Measurements from ENCODE around the gene SPRYD4. TPM values are rescaled to one million over a fixed set of nuclear protein-coding genes. Genes with fewer than 3 reads are reported as not detected.

SPRYD4 gene
- 2.8 TPM for total RNA-seq

DNA sequence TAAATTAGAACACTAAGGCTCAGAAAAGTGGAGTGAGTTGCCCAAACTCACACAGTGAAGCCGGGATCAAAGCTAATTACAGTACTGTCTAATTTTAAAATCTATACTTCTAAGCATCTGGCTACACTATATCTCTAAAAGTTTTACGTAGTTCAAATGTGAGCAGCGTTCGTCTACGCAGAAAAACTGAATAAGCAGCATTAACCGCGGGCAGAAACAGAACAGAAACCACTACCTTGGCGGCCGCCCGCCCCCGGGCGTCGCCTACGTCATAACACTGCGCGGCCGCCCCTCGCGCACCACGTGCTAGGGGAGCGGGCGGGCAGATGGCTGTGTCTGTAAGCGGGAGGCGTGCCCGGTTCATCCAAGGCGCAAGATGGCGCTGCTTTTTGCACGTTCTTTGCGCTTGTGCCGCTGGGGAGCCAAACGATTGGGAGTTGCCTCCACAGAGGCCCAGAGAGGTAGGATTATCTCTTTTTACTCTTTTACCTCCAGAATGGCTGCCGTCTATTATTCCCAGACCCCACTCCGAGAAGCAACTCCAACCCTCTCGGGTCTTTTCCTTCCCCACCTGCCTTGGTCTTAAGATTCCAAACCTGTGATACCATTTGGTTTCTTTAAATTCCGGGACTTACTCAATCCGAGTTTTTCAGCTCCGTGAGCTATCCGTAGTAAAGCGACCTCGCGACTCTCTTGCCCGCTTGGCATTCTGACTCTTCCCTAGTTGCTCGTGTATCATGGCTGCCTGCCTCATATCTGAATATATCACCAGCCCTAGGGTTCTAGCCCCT, at the start of gene SPRYD4:
SPRYD4 (plus strand) TSS at position 363 of the 791 bp plus-strand sequence; CDS start at position 377, 14 bp downstream.

DNA sequence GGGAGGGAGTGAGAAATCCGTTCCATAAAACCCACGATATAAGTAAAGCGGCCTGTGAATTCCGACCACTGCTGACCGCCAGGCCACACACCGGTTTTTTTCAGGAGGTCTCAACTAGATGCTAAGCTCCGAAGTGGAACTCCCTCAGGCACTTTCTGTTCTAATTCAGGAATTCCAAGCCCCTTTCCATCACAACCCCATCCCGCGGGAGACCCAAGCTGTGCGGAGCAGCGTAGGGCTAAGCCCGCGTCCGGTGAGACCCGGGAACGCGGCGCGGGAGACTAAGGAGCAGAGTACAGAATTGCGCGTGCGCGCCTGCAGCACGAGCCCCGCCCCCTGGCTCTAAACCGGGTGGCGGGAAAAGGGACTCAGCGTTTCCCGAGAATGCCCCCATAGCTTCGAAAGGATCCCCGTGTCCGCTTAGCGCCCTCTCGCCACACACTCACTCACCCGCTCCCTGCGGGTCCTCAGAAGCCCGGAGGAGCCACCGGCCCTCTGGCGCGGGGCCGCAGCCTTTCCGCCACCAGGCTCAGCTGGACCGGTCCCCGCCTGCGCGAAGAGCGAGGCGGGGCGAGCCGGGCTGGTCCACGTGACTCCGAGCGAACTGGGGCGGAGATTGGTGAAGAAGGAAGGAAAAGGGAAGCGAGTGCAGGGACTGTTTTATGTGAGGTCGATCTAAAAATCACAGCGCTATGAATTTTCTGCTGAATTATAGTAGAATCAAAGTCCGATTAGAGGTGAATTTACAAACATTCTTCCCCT, 19.3 kb upstream of the SPRYD4 start, which contains the start of gene TIMELESS:
TIMELESS (minus strand) TSS at position 567 of the 762 bp plus-strand sequence. CDS start 15,256 bp downstream, outside the sequence.

DNA sequence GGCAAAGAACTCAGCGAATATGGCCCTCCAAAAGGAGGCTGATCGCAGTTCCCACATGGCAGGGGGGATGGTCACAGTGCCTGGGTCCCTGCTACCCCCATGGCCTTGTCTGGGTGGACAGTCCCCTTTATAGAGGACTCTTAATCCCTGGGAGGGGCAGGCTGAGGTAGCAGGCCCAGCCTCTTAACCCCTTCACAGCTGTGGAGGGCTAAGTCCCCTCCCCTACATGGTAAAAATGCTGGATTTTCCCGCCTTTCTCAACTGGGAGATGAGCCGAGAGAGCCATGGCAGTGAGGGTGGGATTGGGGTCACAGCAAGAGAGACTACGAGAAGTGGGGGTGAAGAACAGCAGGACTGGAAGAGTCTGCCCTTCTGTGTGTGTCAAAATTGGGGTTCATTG, 13.8 kb upstream of the SPRYD4 start, which contains the start of gene MIP:
MIP (minus strand) TSS at position 101 of the 400 bp plus-strand sequence; CDS start at position 57, 44 bp downstream.

DNA sequence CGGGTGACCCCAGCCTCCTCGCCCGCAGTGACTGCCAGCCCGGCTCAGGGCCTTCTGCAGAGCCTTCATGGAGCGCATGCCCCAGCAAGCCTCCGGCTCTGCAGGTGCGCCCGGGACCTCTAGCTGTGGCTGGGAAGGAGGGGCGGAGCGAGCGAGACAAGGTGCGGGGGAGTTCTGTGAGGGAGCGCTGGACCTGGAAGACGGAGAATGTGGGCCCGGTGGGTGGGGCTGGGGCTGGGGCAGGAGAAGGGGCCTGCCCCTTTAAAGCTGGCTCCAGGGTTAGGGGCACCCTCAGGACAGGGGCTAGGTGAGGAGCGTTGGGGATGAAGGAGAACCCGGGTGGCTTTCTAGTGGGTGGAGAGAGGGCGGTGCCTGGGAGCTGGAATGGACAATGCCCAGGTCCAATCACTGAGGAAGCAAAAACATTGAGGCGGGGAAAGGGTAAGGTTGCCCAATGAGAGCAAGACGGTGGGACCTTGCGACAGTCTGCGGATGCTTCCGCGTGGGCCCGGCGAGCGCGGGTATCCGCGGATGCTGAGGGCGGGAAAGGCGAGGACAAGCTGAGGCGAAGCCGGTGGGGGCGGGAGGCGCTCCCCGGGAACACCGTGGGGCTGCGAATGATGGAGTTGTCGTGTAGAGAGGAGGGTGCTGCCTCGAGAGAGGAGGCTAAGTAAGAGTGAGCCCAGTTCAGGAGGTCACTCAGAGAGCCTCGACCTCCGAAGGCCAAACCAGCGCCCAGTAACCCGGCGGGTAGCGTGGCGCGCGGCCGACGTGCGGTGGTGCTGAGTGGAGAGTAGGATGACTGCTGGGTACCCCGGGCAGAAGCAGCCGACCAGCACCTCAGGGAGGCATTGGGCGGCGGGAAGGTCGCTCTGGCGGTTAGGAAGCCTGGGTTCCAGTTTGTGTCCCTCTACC, 19.9 kb downstream of the SPRYD4 start, which contains the start of gene GLS2:
GLS2 (minus strand) TSS at position 121 of the 915 bp plus-strand sequence; CDS start at position 78, 43 bp downstream.

DNA sequence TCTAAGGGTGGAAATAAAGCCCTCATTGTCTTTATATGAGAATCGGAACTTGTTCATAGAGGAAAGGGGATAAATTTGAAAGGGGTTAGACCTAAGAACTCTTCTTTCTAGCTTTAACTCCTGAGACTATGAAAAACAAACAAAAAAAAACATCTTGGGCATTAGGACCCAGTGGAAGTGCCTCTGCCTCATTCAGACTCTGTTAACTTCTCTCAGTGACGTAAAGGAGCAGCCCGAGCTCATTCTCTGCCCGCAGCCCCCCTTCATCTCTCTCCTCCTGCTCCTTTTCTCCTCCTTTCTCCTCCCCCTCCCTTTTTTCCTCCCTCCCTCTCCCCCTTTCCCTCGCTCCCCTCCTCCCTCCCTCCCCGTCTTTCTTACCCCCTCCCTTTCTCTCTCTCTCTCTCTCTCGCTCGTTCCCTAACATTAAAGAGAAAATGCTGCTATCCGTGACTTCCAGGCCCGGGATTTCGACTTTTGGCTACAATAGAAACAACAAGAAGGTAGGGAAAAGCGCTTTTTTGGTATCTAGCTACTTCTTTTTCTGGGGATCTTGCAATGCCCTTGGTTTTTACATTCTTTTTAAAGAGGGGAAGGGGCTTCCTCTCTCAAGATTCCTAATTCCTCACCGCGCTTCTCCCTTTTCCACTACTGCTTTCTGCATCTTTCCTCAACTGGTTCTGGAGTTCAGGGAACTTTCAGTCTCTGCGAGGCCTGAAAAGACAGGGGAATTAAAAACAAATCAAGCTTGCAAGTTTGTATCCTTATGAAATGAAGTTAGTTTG, 53.4 kb downstream of the SPRYD4 start, which contains the start of gene RBMS2:
RBMS2 (plus strand) TSS at position 231 of the 782 bp plus-strand sequence; CDS start at position 435, 204 bp downstream.

Other genes starting within 250 kb of the SPRYD4 start
- gene RNF41, start 246.7 kb upstream of the SPRYD4 start, total RNA-seq, result 79.0 TPM
- 25.8 TPM for gene NABP2, start 244.2 kb upstream of the SPRYD4 start, total RNA-seq
- gene SLC39A5, start 238.5 kb upstream of the SPRYD4 start, total RNA-seq, result 2.4 TPM
- gene ANKRD52, start 210.2 kb upstream of the SPRYD4 start, total RNA-seq, result 22.9 TPM
- gene COQ10A, start 201.6 kb upstream of the SPRYD4 start, total RNA-seq, result 17.2 TPM
- gene CS, start 168.2 kb upstream of the SPRYD4 start, total RNA-seq, result 109 TPM
- 76.5 TPM for gene CNPY2, start 152.6 kb upstream of the SPRYD4 start, total RNA-seq
- 64.0 TPM for gene PAN2, start 134.6 kb upstream of the SPRYD4 start, total RNA-seq
- 0.71 TPM for gene IL23A, start 129.7 kb upstream of the SPRYD4 start, total RNA-seq
- 152 TPM for gene STAT2, start 108.5 kb upstream of the SPRYD4 start, total RNA-seq
- gene APOF, start 105.7 kb upstream of the SPRYD4 start, total RNA-seq, result not detected
- 24.6 TPM for gene TIMELESS, start 19.2 kb upstream of the SPRYD4 start, total RNA-seq
- 303 TPM for gene MIP, start 13.9 kb upstream of the SPRYD4 start, total RNA-seq
- gene GLS2, start 19.6 kb downstream of the SPRYD4 start, total RNA-seq, result 4.1 TPM
- 17.9 TPM for gene RBMS2, start 53.2 kb downstream of the SPRYD4 start, total RNA-seq
- 65.9 TPM for gene BAZ2A, start 161.7 kb downstream of the SPRYD4 start, total RNA-seq
- 392 TPM for gene ATP5F1B, start 177.4 kb downstream of the SPRYD4 start, total RNA-seq
- 125 TPM for gene PTGES3, start 219.7 kb downstream of the SPRYD4 start, total RNA-seq